H9 (cell line): ENCODE data around the gene OSBPL2. TPM values are rescaled to one million over a fixed set of nuclear protein-coding genes. Genes with fewer than 3 reads are reported as not detected.

Experiments used
- DNase-seq: peaks from one replicate; pipeline ENCODE4 v3.0.0-alpha.2; 2017
- H2AFZ ChIP-seq: one replicate; pipeline ENCODE4 v1.6.1; 2013; ENCODE audit warnings: mild to moderate bottlenecking, low read length, control low read depth, moderate library complexity
- H2AK5ac ChIP-seq: 2 replicates; pipeline ENCODE4 v1.6.1; 2013; ENCODE audit warnings: low read length, control low read depth, mixed read lengths; ENCODE audit not compliant: insufficient read length
- H2BK120ac ChIP-seq: one replicate; pipeline ENCODE4 v1.6.1; 2013; ENCODE audit warnings: low read depth, mild to moderate bottlenecking, low read length, control low read depth, inconsistent platforms; ENCODE audit not compliant: poor library complexity, severe bottlenecking
- H2BK12ac ChIP-seq: 2 replicates; pipeline ENCODE4 v1.6.1; 2013; ENCODE audit warnings: low read length, control low read depth, mixed read lengths, low read depth; ENCODE audit not compliant: insufficient read length
- H2BK15ac ChIP-seq: 2 replicates; pipeline ENCODE4 v1.6.1; 2013; ENCODE audit warnings: low read depth, low read length, control low read depth
- H2BK20ac ChIP-seq: one replicate; pipeline ENCODE4 v1.6.1; 2013; ENCODE audit warnings: low read depth, mild to moderate bottlenecking, low read length, control low read depth, inconsistent platforms; ENCODE audit not compliant: poor library complexity, severe bottlenecking
- H2BK5ac ChIP-seq: 2 replicates; pipeline ENCODE4 v1.6.1; 2013; ENCODE audit warnings: low read length, control low read depth, mixed read lengths; ENCODE audit not compliant: insufficient read length
- H3K14ac ChIP-seq: 2 replicates; pipeline ENCODE4 v1.6.1; 2013; ENCODE audit warnings: low read length, control low read depth; ENCODE audit not compliant: insufficient read depth
- H3K18ac ChIP-seq: 2 replicates; pipeline ENCODE4 v1.6.1; 2013; ENCODE audit warnings: low read depth, mild to moderate bottlenecking, mixed read lengths, low read length, control low read depth; ENCODE audit not compliant: insufficient read length
- H3K23ac ChIP-seq: 2 replicates; pipeline ENCODE4 v1.6.1; 2013; ENCODE audit warnings: low read length, control low read depth, mixed read lengths, low read depth; ENCODE audit not compliant: insufficient read length
- H3K23me2 ChIP-seq: 2 replicates; pipeline ENCODE4 v1.6.1; 2013; ENCODE audit warnings: low read depth, mild to moderate bottlenecking, mixed read lengths, low read length, control low read depth; ENCODE audit not compliant: insufficient read length, poor library complexity, severe bottlenecking
- H3K27ac ChIP-seq: 2 replicates; pipeline ENCODE4 v1.5.1; 2013; ENCODE audit warnings: low read length, control low read depth, mixed read lengths, low read depth; ENCODE audit not compliant: insufficient read length
- H3K27me3 ChIP-seq: 2 replicates; pipeline ENCODE4 v1.6.1; 2013; ENCODE audit warnings: low read length, control low read depth, inconsistent platforms; ENCODE audit not compliant: insufficient read depth
- H3K4ac ChIP-seq: 2 replicates; pipeline ENCODE4 v1.6.1; 2013; ENCODE audit warnings: low read depth, mild to moderate bottlenecking, control low read depth, inconsistent platforms, low read length, moderate library complexity
- H3K4me1 ChIP-seq: 2 replicates; pipeline ENCODE4 v1.6.1; 2013; ENCODE audit warnings: low read length, control low read depth, inconsistent platforms; ENCODE audit not compliant: insufficient read depth
- H3K4me2 ChIP-seq: 2 replicates; pipeline ENCODE4 v1.6.1; 2013; ENCODE audit warnings: low read length, control low read depth, mixed read lengths; ENCODE audit not compliant: insufficient read length, insufficient read depth
- H3K56ac ChIP-seq: 2 replicates; pipeline ENCODE4 v1.6.1; 2013; ENCODE audit warnings: low read depth, mild to moderate bottlenecking, mixed read lengths, low read length, control low read depth; ENCODE audit not compliant: insufficient read length
- H3K79me1 ChIP-seq: 2 replicates; pipeline ENCODE4 v1.6.1; 2013; ENCODE audit warnings: low read depth, mild to moderate bottlenecking, moderate library complexity, low read length, control low read depth, inconsistent platforms; ENCODE audit not compliant: insufficient read depth, poor library complexity, severe bottlenecking
- H3K79me2 ChIP-seq: 2 replicates; pipeline ENCODE4 v1.6.1; 2013; ENCODE audit warnings: low read length, control low read depth, inconsistent platforms; ENCODE audit not compliant: insufficient read depth
- H3K9ac ChIP-seq: 2 replicates; pipeline ENCODE4 v1.6.1; 2013; ENCODE audit warnings: low read length, control low read depth, mixed read lengths; ENCODE audit not compliant: insufficient read length; ENCODE audit errors: extremely low read depth
- H3K9me3 ChIP-seq: one replicate; pipeline ENCODE4 v1.6.1; 2013; ENCODE audit warnings: low read depth, low read length, inconsistent platforms; ENCODE audit not compliant: control insufficient read depth
- H3T11ph ChIP-seq: one replicate; pipeline ENCODE4 v1.6.1; 2013; ENCODE audit warnings: mild to moderate bottlenecking, low read length, control low read depth, inconsistent platforms
- H4K20me1 ChIP-seq: one replicate; pipeline ENCODE4 v1.6.1; 2013; ENCODE audit not compliant: control insufficient read depth, insufficient read length, insufficient read depth
- H4K5ac ChIP-seq: 2 replicates; pipeline ENCODE4 v1.6.1; 2013; ENCODE audit warnings: low read depth, mild to moderate bottlenecking, mixed read lengths, low read length, control low read depth; ENCODE audit not compliant: insufficient read length
- H4K8ac ChIP-seq: replicated peaks from 2 replicates; pipeline ENCODE4 v1.6.1; 2013; ENCODE audit warnings: low read length, control low read depth, mixed read lengths, low read depth; ENCODE audit not compliant: insufficient read length
- H4K91ac ChIP-seq: 2 replicates; pipeline ENCODE4 v1.6.1; 2013; ENCODE audit warnings: low read depth, mild to moderate bottlenecking, moderate library complexity, mixed read lengths, low read length, control low read depth; ENCODE audit not compliant: insufficient read length
- H3K27ac Mint-ChIP-seq, 3 experiments: 2 replicates in 2 of 3; 3 replicates in 1 of 3; pipeline ENCODE4 v1.8.0; 2020 to 2021; ENCODE audit warnings: mixed read lengths in 3 of 3, mild to moderate bottlenecking in 1 of 3, moderate library complexity in 1 of 3
- H3K27me3 Mint-ChIP-seq: 2 replicates; pipeline ENCODE4 v1.8.0; 2021; ENCODE audit warnings: low read depth, mild to moderate bottlenecking, moderate library complexity, mixed read lengths
- H3K36me3 Mint-ChIP-seq, 3 experiments: 2 replicates in 2 of 3; 3 replicates in 1 of 3; pipeline ENCODE4 v1.8.0; 2020 to 2021; ENCODE audit warnings: low read depth in 3 of 3, mixed read lengths in 3 of 3; ENCODE audit not compliant: insufficient read depth in 1 of 3
- H3K4me1 Mint-ChIP-seq, 2 experiments: 2 replicates each; pipeline ENCODE4 v1.8.0; 2020; ENCODE audit warnings: mixed read lengths in 2 of 2
- H3K4me3 Mint-ChIP-seq, 2 experiments: 2 replicates in 1 of 2; 3 replicates in 1 of 2; pipeline ENCODE4 v1.8.0; 2020 to 2021; ENCODE audit warnings: mild to moderate bottlenecking in 2 of 2, mixed read lengths in 2 of 2, moderate library complexity in 1 of 2
- H3K9me3 Mint-ChIP-seq, 2 experiments: 2 replicates in 1 of 2; 3 replicates in 1 of 2; pipeline ENCODE4 v1.8.0; 2020; ENCODE audit warnings: mild to moderate bottlenecking in 2 of 2, mixed read lengths in 2 of 2, moderate library complexity in 1 of 2
- CTCF ChIP-seq: fragments of 200-600 bp; sonication (generic); conservative IDR thresholded peaks from 3 replicates; pipeline ENCODE4 v1.8.0; 2021; ENCODE audit warnings: antibody characterized with exemption, mild to moderate bottlenecking
- WGBS: extraction: QIAGEN DNeasy Blood & Tissue Kit; methylation state at CpG from one replicate; pipeline ENCODE4 v1.1.7; 2013; ENCODE audit warnings: missing lambda C conversion rate, low lambda C conversion rate, mixed read lengths; ENCODE audit not compliant: insufficient read length; ENCODE audit errors: extremely low coverage; 5-methylcytosine and 5-hydroxymethylcytosine counted together
- total RNA-seq: library from RNA; stranded (reverse); gene quantifications from 2 replicates; pipeline ENCODE4 v1.2.1, GENCODE V29; 2021

Gene OSBPL2
- total RNA-seq, 1 experiment from 2014 or later = 47.3 TPM

GRCh38 chr20:62198496-62198895 lies 39.8 kb upstream of the OSBPL2 start:
- H3K4me1 Mint-ChIP-seq = no peaks in the 10 kb centered on the region

More at GRCh38 chr20:62198496-62198895, 39.8 kb upstream of the OSBPL2 start:
- no peak overlapping the region for H3K56ac ChIP-seq
- H4K20me1 ChIP-seq = no peaks in the 10 kb centered on the region
- H3K27me3 ChIP-seq = no peaks in the 10 kb centered on the region
- H2BK15ac ChIP-seq = no peak overlapping the region
- no peaks in the 10 kb centered on the region for H3K9me3 ChIP-seq
- no peak overlapping the region for H3K4me2 ChIP-seq
- H3T11ph ChIP-seq = no peak overlapping the region
- Mint-ChIP-seq H3K27me3 (no peaks in the 10 kb centered on the region), H3K4me3 (no peak overlapping the region), H3K27ac (peak overlapping the region in 1 of 3 experiments; percentile 33; a peak in 1 of 7 replicates), H3K9me3 (no peaks in the 10 kb centered on the region), H3K36me3 (peaks cover 24 to 53% (median 51%) of the 10 kb centered on the region in 3 experiments; a peak in 6 of 7 replicates)
- DNase-seq = no peak
- H3K4ac ChIP-seq = no peak overlapping the region
- no peak overlapping the region for H3K14ac ChIP-seq
- H3K79me2 ChIP-seq = no peaks in the 10 kb centered on the region
- no peaks in the 10 kb centered on the region for H3K23me2 ChIP-seq
- no CpG with 5 or more reads among the region's 17 CpGs for WGBS
- no peak overlapping the region for H2BK12ac ChIP-seq
- H4K91ac ChIP-seq = no peak overlapping the region
- no peak overlapping the region for H3K23ac ChIP-seq
- no peaks in the 10 kb centered on the region for H3K79me1 ChIP-seq
- H4K8ac ChIP-seq = no peak overlapping the region
- H3K4me1 ChIP-seq = no peaks in the 10 kb centered on the region
- H2AFZ ChIP-seq = no peak overlapping the region
- no peak overlapping the region for H3K18ac ChIP-seq
- H4K5ac ChIP-seq = no peak overlapping the region
- no peak overlapping the region for H2BK120ac ChIP-seq
- H2AK5ac ChIP-seq = no peak overlapping the region
- H3K27ac ChIP-seq = no peak overlapping the region
- no peak overlapping the region for H2BK5ac ChIP-seq
- H2BK20ac ChIP-seq = no peak overlapping the region
- H3K9ac ChIP-seq = no peak overlapping the region
- no peak for TF ChIP-seq CTCF
